Tibial nerve (tissue), 4 donors: ENCODE results near the gene CLEC18C. TPM values are rescaled to one million over a fixed set of nuclear protein-coding genes. Genes with fewer than 3 reads are reported as not detected.
"Not testable (repeated sequence)": the region's sequence is repeated elsewhere in the genome, so short reads cannot be mapped to it uniquely, and the experiment has no call there.

ENCODE experiments used
- DNase-seq, 2 donors: peaks; one replicate each; pipeline ENCODE4 v3.0.0-alpha.2; 2019; ENCODE audit warnings: low spot score in 2 of 2
- H3K27ac ChIP-seq, 4 donors: fragments of 200-600 bp; sonication (generic) in 3 of 4; one replicate each; pipeline ENCODE4 v1.5.1; 2017 to 2019; ENCODE audit warnings: mild to moderate bottlenecking in 1 of 4
- H3K27me3 ChIP-seq, 2 donors: fragments of 200-600 bp; sonication (generic) in 1 of 2; one replicate each; pipeline versions ENCODE4 v1.5.1 to v1.6.0; 2017 to 2019
- H3K36me3 ChIP-seq, 3 donors: fragments of 200-600 bp; sonication (generic); one replicate each; pipeline ENCODE4 v1.5.1; 2018 to 2019
- H3K4me1 ChIP-seq, 4 donors: fragments of 200-600 bp; sonication (generic) in 3 of 4; one replicate each; pipeline ENCODE4 v1.5.1; 2017 to 2019
- H3K4me3 ChIP-seq, 4 donors: fragments of 200-600 bp; sonication (generic) in 3 of 4; one replicate each; pipeline ENCODE4 v1.5.1; 2017 to 2019; ENCODE audit warnings: mild to moderate bottlenecking in 1 of 4, moderate library complexity in 1 of 4
- H3K9me3 ChIP-seq, 4 donors: fragments of 200-600 bp; sonication (generic) in 3 of 4; one replicate each; pipeline ENCODE4 v1.5.1; 2017 to 2019
- EP300 ChIP-seq, 2 donors: sonication (generic); formaldehyde crosslinking; IDR thresholded peaks; one replicate each; pipeline ENCODE4 v1.6.1; 2017; ENCODE audit warnings: antibody characterized with exemption in 2 of 2, mild to moderate bottlenecking in 1 of 2
- POLR2A ChIP-seq, 2 donors: fragments of 450-650 bp; IDR thresholded peaks; one replicate each; pipeline ENCODE4 v1.6.1; 2017; ENCODE audit warnings: antibody characterized with exemption in 2 of 2, mild to moderate bottlenecking in 2 of 2, moderate library complexity in 2 of 2
- WGBS, 2 donors: methylation state at CpG; one replicate each; pipeline ENCODE4 v1.1.5; 2018; 5-methylcytosine and 5-hydroxymethylcytosine counted together
- total RNA-seq, 4 donors: library from RNA; depleted of rRNA; stranded (reverse); fragments of >200 nt; gene quantifications; one replicate each; pipeline ENCODE4 v1.1.0, GENCODE V29; 2016
- TF ChIP-seq, protein P1 (sequence below), 5 experiments: fragments of 200-600 bp in 3 of 5; fragments of 450-650 bp in 2 of 5; sonication (generic) in 3 of 5; IDR thresholded peaks; one replicate each; pipeline ENCODE4 v1.5.1; 2016 to 2019; ENCODE audit warnings: antibody characterized with exemption in 5 of 5, mild to moderate bottlenecking in 3 of 5, moderate library complexity in 2 of 5

Gene CLEC18C
- total RNA-seq, 4 donors from 2014 or later = 0.30 to 2.5 (median 0.76) TPM

DNA sequence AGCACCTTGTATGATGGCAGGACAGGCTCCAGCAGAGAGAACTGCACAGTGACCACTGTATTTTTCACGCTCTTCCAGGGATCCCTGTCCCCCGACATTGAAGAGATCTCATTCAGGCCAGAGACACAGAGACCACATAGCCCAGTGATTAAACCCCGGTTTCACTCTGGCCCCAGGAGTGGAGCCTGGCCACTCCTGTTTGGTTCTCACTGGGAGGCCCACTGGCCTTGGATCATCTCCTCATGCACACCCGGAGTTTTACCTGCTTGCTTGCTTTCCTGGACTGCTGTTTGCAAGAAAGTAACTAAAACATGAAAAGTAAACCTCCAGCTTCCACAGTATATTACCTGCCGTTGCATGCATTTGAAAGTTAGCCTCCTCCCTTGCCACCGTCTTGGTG, 13.2 kb upstream of the CLEC18C start:
- H3K27ac ChIP-seq = peak overlapping the region in 2 of 4 donors; percentile 75 to 89
- peaks cover 3 to 76% (median 28%) of the 10 kb centered on the region in 3 donors for H3K36me3 ChIP-seq
- peaks cover 0 to 30% (median 0%) of the 10 kb centered on the region in 4 donors for H3K4me1 ChIP-seq
- WGBS, 2 donors = 87 to 88% methylated on average over 6 of the region's 6 CpGs
- TF ChIP-seq POLR2A (IDR thresholded peaks at IDR 0.05) = no peak
- TF ChIP-seq EP300 (IDR thresholded peaks at IDR 0.05) = no peak
- TF ChIP-seq, protein P1, sequence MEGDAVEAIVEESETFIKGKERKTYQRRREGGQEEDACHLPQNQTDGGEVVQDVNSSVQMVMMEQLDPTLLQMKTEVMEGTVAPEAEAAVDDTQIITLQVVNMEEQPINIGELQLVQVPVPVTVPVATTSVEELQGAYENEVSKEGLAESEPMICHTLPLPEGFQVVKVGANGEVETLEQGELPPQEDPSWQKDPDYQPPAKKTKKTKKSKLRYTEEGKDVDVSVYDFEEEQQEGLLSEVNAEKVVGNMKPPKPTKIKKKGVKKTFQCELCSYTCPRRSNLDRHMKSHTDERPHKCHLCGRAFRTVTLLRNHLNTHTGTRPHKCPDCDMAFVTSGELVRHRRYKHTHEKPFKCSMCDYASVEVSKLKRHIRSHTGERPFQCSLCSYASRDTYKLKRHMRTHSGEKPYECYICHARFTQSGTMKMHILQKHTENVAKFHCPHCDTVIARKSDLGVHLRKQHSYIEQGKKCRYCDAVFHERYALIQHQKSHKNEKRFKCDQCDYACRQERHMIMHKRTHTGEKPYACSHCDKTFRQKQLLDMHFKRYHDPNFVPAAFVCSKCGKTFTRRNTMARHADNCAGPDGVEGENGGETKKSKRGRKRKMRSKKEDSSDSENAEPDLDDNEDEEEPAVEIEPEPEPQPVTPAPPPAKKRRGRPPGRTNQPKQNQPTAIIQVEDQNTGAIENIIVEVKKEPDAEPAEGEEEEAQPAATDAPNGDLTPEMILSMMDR (IDR thresholded peaks at IDR 0.05) = no peak
- no peaks in the 10 kb centered on the region for H3K27me3 ChIP-seq
- H3K9me3 ChIP-seq = no peaks in the 10 kb centered on the region
- DNase-seq = no peak
- H3K4me3 ChIP-seq = no peak overlapping the region

DNA sequence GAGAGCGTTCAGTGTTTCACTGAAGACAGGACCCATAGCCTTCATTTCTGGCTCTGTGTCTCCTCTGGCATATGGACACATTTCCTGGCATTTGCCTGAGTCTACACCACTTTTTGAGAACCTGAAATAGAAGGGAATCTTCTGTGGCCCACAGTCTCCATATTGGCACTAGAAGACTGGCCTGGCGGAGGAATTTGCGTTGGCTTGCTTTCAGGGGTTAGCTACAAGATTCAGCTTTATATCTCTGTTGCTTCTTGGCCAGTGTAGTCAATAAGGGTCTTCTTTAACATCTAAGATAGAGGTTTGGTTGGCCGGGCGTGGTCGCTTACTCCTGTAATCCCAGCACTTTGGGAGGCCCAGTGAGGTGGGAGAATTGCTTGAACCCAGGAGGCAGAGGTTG, 12.8 kb upstream of the CLEC18C start:
- Histone ChIP-seq H3K9me3 (no peaks in the 10 kb centered on the region), H3K36me3 (peaks cover 2 to 71% (median 26%) of the 10 kb centered on the region in 3 donors), H3K27me3 (no peaks in the 10 kb centered on the region), H3K27ac (peak overlapping the region in 2 of 4 donors; percentile 75 to 89), H3K4me3 (no peak overlapping the region), H3K4me1 (peaks cover 0 to 31% (median 0%) of the 10 kb centered on the region in 4 donors)
- WGBS, 2 donors = 95% methylated on average over 6 of the region's 6 CpGs
- TF ChIP-seq POLR2A (IDR thresholded peaks at IDR 0.05) = no peak
- TF ChIP-seq, protein P1 (IDR thresholded peaks at IDR 0.05) = no peak
- no peak for TF ChIP-seq EP300 (IDR thresholded peaks at IDR 0.05)
- no peak for DNase-seq

GRCh38 chr16:70161350-70161749, 12.2 kb upstream of the CLEC18C start:
- Histone ChIP-seq H3K27me3 (no peaks in the 10 kb centered on the region), H3K27ac (peak overlapping the region in 3 of 4 donors; percentile 21 to 89 (median 75)), H3K36me3 (peaks cover 2 to 66% (median 26%) of the 10 kb centered on the region in 3 donors), H3K9me3 (no peaks in the 10 kb centered on the region), H3K4me1 (peaks cover 0 to 31% (median 0%) of the 10 kb centered on the region in 4 donors), H3K4me3 (no peak overlapping the region)
- TF ChIP-seq POLR2A (IDR thresholded peaks at IDR 0.05) (no peak), EP300 (IDR thresholded peaks at IDR 0.05) (no peak)
- TF ChIP-seq, protein P1 (IDR thresholded peaks at IDR 0.05) = no peak
- WGBS, 2 donors = 79 to 87% methylated on average over 6 of the region's 6 CpGs
- DNase-seq = no peak

DNA sequence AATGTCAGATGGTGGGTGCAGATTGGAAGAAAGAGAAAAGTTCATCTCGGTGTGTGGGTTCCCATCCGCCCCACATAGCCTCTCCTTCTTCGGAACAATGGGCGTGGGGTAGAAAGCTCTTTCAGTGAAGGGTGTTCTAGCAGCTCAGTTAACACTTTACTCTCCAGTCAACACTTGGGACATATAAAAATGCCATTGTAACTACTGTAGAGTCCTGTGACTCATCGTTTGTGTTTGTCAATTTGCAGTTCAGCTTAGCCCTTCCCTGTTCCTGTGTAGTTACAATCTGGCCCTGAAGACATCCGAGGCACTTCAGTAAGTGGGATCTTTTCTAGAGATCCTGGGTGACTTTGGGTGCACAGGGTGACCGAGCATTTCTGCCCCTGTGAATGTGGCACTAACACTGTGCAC, 11.5 kb upstream of the CLEC18C start:
- DNase-seq = no peak
- no peaks in the 10 kb centered on the region for H3K9me3 ChIP-seq
- H3K4me3 ChIP-seq = no peak overlapping the region
- peak overlapping the region; percentile 29 to 89 (median 54) for H3K27ac ChIP-seq
- peaks cover 2 to 59% (median 26%) of the 10 kb centered on the region in 3 donors for H3K36me3 ChIP-seq
- 34 to 35% methylated on average over 7 of the region's 7 CpGs for WGBS, 2 donors
- H3K4me1 ChIP-seq = peaks cover 0 to 31% (median 0%) of the 10 kb centered on the region in 4 donors
- TF ChIP-seq, protein P1 (IDR thresholded peaks at IDR 0.05) = no peak
- TF ChIP-seq EP300 (IDR thresholded peaks at IDR 0.05) = peak in 1 of 2 donors; percentile 61
- H3K27me3 ChIP-seq = no peaks in the 10 kb centered on the region

DNA sequence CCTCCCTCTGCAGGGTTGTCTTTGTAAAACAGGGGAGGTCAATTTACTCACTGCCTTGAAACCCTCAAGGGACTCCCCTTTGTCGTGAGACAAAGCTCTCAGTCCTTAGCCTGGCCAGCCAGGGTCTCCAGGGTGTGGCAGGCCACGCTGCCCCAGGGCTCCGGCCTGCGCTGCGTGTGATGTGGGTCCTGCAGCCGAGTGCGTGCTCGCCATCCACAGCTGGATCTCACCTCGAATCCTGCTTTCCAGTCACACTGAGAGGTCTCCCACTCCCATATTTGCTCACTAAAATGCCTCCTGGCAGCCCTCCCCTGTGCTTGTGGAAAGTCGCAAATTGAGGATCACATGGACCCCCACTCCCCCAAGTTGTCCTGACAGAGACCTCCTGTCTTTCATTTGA, 10.0 kb upstream of the CLEC18C start:
- DNase-seq = peak in 1 of 2 donors; percentile 4
- Histone ChIP-seq H3K27me3 (no peaks in the 10 kb centered on the region), H3K27ac (peak overlapping the region in 2 of 4 donors; percentile 75 to 77), H3K4me3 (no peak overlapping the region), H3K36me3 (peaks cover under 1 to 43% (median 17%) of the 10 kb centered on the region in 3 donors), H3K4me1 (peaks cover 0 to 24% (median 0%) of the 10 kb centered on the region in 4 donors), H3K9me3 (no peaks in the 10 kb centered on the region)
- 68 to 74% methylated on average over 10 of the region's 10 CpGs for WGBS, 2 donors
- TF ChIP-seq EP300 (IDR thresholded peaks at IDR 0.05) = no peak
- TF ChIP-seq, protein P1 (IDR thresholded peaks at IDR 0.05) = no peak
- TF ChIP-seq POLR2A (IDR thresholded peaks at IDR 0.05) = no peak

DNA sequence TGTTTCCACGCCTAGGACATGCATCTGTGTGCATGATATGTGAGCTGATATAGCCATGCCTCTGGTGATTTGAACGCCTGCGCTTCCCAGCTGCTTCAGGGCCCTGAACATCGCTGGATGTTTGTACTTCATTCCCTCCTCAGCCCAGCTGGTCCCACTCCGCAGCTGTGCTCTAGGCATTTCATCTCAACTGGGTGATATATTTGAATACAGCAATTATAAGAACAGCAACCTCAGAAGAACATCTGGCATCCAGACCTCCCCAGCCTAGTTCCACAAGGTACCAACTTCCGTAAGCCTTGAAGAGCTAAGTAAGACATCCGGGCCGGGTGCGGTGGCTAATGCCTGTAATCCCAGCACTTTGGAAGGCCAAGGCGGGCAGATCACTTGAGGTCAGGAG, 6.9 kb upstream of the CLEC18C start:
- H3K27ac ChIP-seq, H3K9me3 ChIP-seq, DNase-seq, H3K4me3 ChIP-seq, H3K27me3 ChIP-seq: not testable (repeated sequence)
- H3K4me1 ChIP-seq = peaks cover 0 to 21% (median 0%) of the 10 kb centered on the region in 4 donors
- WGBS, 2 donors = 80% methylated on average over 3 of the region's 10 CpGs; no CpG with 5 or more reads in 1 of the 2 donors
- H3K36me3 ChIP-seq = peaks cover 0 to 13% (median 0%) of the 10 kb centered on the region in 3 donors

DNA sequence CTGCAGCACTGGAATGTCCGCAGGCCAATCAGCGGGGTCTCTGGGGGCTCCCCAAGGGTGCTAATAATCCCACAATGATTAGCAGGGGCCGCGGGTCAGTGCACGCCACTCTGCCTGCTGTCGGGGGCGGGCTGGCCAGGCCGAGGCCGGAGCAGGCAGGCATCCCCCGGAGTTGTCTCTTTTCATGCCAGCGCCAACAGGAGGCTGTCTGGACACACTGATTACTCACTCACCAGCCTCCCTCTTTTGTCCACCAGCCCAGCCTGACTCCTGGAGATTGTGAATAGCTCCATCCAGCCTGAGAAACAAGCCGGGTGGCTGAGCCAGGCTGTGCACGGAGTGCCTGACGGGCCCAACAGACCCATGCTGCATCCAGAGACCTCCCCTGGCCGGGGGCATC, 329 bp downstream of the CLEC18C start:
- H3K9me3 ChIP-seq, H3K36me3 ChIP-seq, H3K4me1 ChIP-seq, DNase-seq, H3K27me3 ChIP-seq, H3K27ac ChIP-seq, H3K4me3 ChIP-seq: not testable (repeated sequence)
- WGBS, 2 donors = no CpG with 5 or more reads among the region's 15 CpGs

DNA sequence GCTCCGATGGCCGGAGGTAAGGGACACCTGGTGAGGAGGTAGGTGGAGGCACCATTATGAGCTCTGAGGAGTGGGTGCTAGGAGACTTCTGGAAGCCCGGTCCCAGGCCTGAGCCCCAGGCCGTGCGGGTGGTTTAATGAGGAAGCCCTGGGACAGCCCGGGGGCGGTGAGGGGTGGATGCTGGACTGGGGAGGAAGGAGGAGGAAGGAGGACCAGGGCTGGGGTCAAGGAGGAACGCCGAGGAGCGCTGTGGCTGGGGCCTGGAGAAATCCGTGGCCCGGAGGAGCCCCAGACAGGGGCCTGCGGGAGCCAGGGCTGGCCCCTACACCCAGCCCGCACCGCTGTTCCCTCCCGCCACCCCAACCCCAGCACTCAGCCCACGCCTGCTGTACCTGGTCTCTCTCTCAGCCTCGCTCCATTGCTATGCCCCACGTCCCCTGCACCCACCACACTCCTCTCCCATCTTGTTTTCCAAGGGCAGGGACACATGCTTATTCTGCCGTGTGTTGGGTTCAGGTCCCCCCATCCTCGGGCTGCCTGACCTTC, 873 bp downstream of the CLEC18C start:
- not testable (repeated sequence) for H3K27me3 ChIP-seq, DNase-seq, H3K36me3 ChIP-seq, H3K4me1 ChIP-seq, H3K4me3 ChIP-seq, H3K9me3 ChIP-seq, H3K27ac ChIP-seq
- 63 to 69% methylated on average over 2 to 10 of the region's 21 CpGs for WGBS, 2 donors
